Keratinocyte (primary cell): ENCODE data around the gene BICDL1.

Source experiments
- CTCF ChIP-seq, 3 experiments: IDR thresholded peaks in 1 of 3; conservative IDR thresholded peaks in 1 of 3; optimal IDR thresholded peaks in 1 of 3; 2 replicates in 2 of 3; 3 replicates in 1 of 3; pipeline versions ENCODE3 to v1.5.1; 2011; ENCODE audit warnings: low read length in 3 of 3, mild to moderate bottlenecking in 3 of 3, moderate library complexity in 2 of 3, control low read depth in 1 of 3, inconsistent platforms in 1 of 3; ENCODE audit not compliant: insufficient read depth in 2 of 3; ENCODE audit errors: extremely low read depth in 1 of 3
- EZH2 ChIP-seq: IDR thresholded peaks from one replicate; pipeline ENCODE4 v1.6.1; 2012; ENCODE audit warnings: inconsistent platforms, mild to moderate bottlenecking, low read length, moderate library complexity

GRCh38 chr12:120061575-120062214 lies 72.7 kb downstream of the BICDL1 start:
- no peak for TF ChIP-seq CTCF (optimal IDR thresholded peaks at IDR 0.05 in 1 of 3, IDR thresholded peaks at IDR 0.05 in 1 of 3, conservative IDR thresholded peaks at IDR 0.05 in 1 of 3; ENCODE audit: extremely low read depth in 1 of 3, insufficient read depth in 2 of 3, low read length in 3 of 3)
- TF ChIP-seq EZH2, result no peak
